Upper lobe of left lung (tissue), 4 donors: ENCODE measurements around the gene FAM169A.

Source experiments
- CTCF ChIP-seq, 6 experiments: fragments of 450-650 bp in 4 of 6; fragments of 200-600 bp in 2 of 6; sonication (generic) in 2 of 6; IDR thresholded peaks; one replicate each; pipeline ENCODE4 v1.5.1; 2016 to 2019; ENCODE audit warnings: antibody characterized with exemption in 6 of 6
- EP300 ChIP-seq, 4 donors: sonication (generic); formaldehyde crosslinking; IDR thresholded peaks; one replicate each; pipeline ENCODE4 v1.5.1; 2017; ENCODE audit warnings: antibody characterized with exemption in 4 of 4, control low read depth in 2 of 4
- POLR2A ChIP-seq, 4 donors: fragments of 450-650 bp; IDR thresholded peaks; one replicate each; pipeline ENCODE4 v1.5.1; 2016 to 2017; ENCODE audit warnings: antibody characterized with exemption in 4 of 4, mild to moderate bottlenecking in 2 of 4
- POLR2AphosphoS5 ChIP-seq, 2 donors: sonication (generic); formaldehyde crosslinking; IDR thresholded peaks; one replicate each; pipeline ENCODE4 v1.5.1; 2017; ENCODE audit warnings: antibody characterized with exemption in 2 of 2

DNA sequence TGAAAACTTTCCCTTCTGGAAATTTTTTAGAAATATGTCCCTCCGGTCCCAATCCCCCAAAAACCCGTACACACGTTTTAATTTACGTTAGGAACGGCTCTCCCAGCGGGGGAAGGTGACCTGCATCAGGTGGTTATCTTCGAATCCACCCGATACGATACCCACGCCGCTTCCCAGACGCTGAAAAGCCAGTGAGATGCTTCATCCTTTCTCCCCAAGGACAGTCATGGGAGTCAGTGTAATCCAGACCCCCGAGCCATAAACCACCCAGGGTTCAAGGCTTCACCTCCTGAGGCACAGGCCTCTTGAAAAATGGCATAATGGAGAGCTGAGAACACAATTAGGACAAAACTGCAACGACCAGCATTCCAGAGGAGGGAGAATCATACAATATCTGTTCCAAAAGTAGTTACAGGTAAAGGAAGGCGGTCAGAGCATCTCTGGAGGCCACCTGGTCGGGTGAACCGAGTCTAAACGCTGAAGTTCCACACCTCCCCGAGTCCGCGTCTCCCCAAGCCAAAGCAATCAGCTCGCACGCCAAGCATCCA, 857 bp downstream of the FAM169A start:
- TF ChIP-seq CTCF (IDR thresholded peaks at IDR 0.05), result no peak
- no peak for TF ChIP-seq POLR2A (IDR thresholded peaks at IDR 0.05)
- TF ChIP-seq POLR2AphosphoS5 (IDR thresholded peaks at IDR 0.05), result no peak
- no peak for TF ChIP-seq EP300 (IDR thresholded peaks at IDR 0.05)
